SU-DHL-6 (cell line): ENCODE results near the gene COL24A1.
"Not testable (repeated sequence)": the region's sequence is repeated elsewhere in the genome, so short reads cannot be mapped to it uniquely, and the experiment has no call there.

ENCODE experiments used
- H2AFZ ChIP-seq: fragments of 200-600 bp; sonication (generic); 2 replicates; pipeline ENCODE4 v1.6.1; 2014; ENCODE audit warnings: low read depth, mild to moderate bottlenecking, moderate library complexity, mixed read lengths, antibody characterized with exemption, low read length; ENCODE audit not compliant: severe bottlenecking
- H3F3A ChIP-seq: fragments of 200-600 bp; shearing (Covaris generic); 2 replicates; pipeline ENCODE4 v1.6.0; 2016; ENCODE audit warnings: antibody characterized with exemption, mild to moderate bottlenecking; ENCODE audit not compliant: insufficient read depth
- H3K27ac ChIP-seq: fragments of 200-600 bp; sonication (generic); 2 replicates; pipeline ENCODE4 v1.5.1; 2016; ENCODE audit warnings: low read depth, mild to moderate bottlenecking, low read length, moderate library complexity, mixed read lengths
- H3K27me3 ChIP-seq: fragments of 200-600 bp; sonication (generic), shearing (Covaris generic); 2 replicates; pipeline ENCODE4 v1.6.0; 2014; ENCODE audit warnings: mild to moderate bottlenecking, low read length
- H3K36me3 ChIP-seq: fragments of 200-600 bp; sonication (generic); 2 replicates; pipeline ENCODE4 v1.6.1; 2014; ENCODE audit warnings: mild to moderate bottlenecking, low read length, mixed read lengths
- H3K4me2 ChIP-seq: fragments of 300-600, 200-600 bp; shearing (Covaris generic), sonication (generic); 2 replicates; pipeline ENCODE4 v1.6.0; 2014; ENCODE audit warnings: low read length, low read depth, mild to moderate bottlenecking; ENCODE audit not compliant: poor library complexity, severe bottlenecking
- H3K4me3 ChIP-seq: fragments of 200-600 bp; sonication (generic); 2 replicates; pipeline ENCODE4 v1.5.1; 2014; ENCODE audit warnings: antibody characterized with exemption, low read length, mild to moderate bottlenecking, mixed read lengths; ENCODE audit not compliant: insufficient read depth, poor library complexity, severe bottlenecking
- H3K79me2 ChIP-seq: fragments of 200-600 bp; sonication (generic); 2 replicates; pipeline ENCODE4 v1.6.1; 2014; ENCODE audit warnings: mild to moderate bottlenecking, low read length, moderate library complexity; ENCODE audit not compliant: insufficient read depth
- H3K9ac ChIP-seq: fragments of 200-600 bp; sonication (generic); 2 replicates; pipeline ENCODE4 v1.7.0; 2014; ENCODE audit warnings: mild to moderate bottlenecking, low read length
- H3K9me2 ChIP-seq: fragments of 200-600 bp; sonication (generic); replicated peaks from 2 replicates; pipeline ENCODE4 v1.6.1; 2014; ENCODE audit warnings: low read length; ENCODE audit not compliant: insufficient read depth
- H3K9me3 ChIP-seq: fragments of 200-600 bp; sonication (generic); 2 replicates; pipeline ENCODE4 v1.6.1; 2014; ENCODE audit warnings: low read length, mixed read lengths; ENCODE audit not compliant: insufficient read depth
- H4K20me1 ChIP-seq: fragments of 200-600 bp; sonication (generic); 2 replicates; pipeline ENCODE4 v1.6.1; 2014; ENCODE audit warnings: low read depth, mild to moderate bottlenecking, antibody characterized with exemption, low read length, moderate library complexity, mixed read lengths
- CTCF ChIP-seq: fragments of 200-600 bp; sonication (generic); IDR thresholded peaks from one replicate; pipeline ENCODE4 v1.5.1; 2017; ENCODE audit warnings: antibody characterized with exemption, mild to moderate bottlenecking, low read length, moderate library complexity; ENCODE audit not compliant: insufficient read depth, poor library complexity, severe bottlenecking
- EZH2phosphoT487 ChIP-seq: fragments of 200-600 bp; sonication (generic), shearing (Covaris generic); conservative IDR thresholded peaks from 2 replicates; pipeline ENCODE4 v1.6.1; 2018; ENCODE audit warnings: mild to moderate bottlenecking, antibody characterized with exemption, low read length, moderate library complexity, mixed read lengths

The COL24A1 gene

DNA sequence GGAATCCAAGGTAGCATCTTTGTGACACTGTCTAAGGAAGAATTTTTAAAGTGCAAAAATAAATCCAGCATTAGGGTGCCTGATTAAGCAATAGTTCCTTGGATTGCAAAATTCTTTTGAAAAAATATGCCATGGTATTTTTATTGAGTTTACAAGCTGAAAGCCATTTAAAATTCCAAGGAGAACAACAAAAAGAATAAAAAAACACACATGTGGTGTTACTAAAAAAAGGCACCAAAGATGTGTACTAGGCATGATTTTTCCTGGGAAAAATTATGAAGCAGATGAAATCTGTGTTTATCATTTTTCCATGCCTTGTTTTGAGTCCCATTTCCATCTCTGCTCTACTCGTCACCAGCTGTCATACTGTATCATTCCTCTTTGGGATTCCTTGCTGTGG, 291.4 kb downstream of the COL24A1 start:
- Histone ChIP-seq H3K36me3 (no peaks in the 10 kb centered on the region), H3K27ac (no peak overlapping the region), H3F3A (no peaks in the 10 kb centered on the region), H2AFZ (no peak overlapping the region), H3K4me2 (no peak overlapping the region), H3K27me3 (no peaks in the 10 kb centered on the region), H3K9me3 (no peaks in the 10 kb centered on the region), H4K20me1 (no peaks in the 10 kb centered on the region), H3K4me3 (no peak overlapping the region), H3K9ac (no peak overlapping the region), H3K9me2 (no peaks in the 10 kb centered on the region), H3K79me2 (no peaks in the 10 kb centered on the region)
- TF ChIP-seq EZH2phosphoT487: no peak
- TF ChIP-seq CTCF: no peak

DNA sequence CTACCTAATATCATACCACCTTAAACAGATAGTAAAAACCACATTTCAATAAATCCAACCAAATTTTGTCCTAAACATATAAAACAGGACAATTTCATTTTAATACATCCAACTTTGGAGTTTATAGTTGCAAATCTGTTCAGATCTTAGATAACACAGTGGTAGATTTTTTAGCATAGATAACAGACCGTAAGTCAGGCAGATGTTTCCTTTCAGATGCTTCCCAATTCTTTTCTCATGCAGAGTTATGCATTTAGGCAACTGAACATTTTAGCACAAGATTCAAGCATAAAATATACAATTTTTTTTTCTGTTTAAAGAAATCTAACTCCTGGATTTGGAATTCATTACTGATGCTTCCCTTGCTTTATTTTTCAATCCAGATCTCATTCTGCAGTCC, 291.8 kb downstream of the COL24A1 start:
- H3K9me2 ChIP-seq: no peaks in the 10 kb centered on the region
- H3K27ac ChIP-seq: no peak overlapping the region
- H3K9me3 ChIP-seq: no peaks in the 10 kb centered on the region
- H3K9ac ChIP-seq: no peak overlapping the region
- H3K79me2 ChIP-seq: no peaks in the 10 kb centered on the region
- no peak overlapping the region for H2AFZ ChIP-seq
- H3K4me3 ChIP-seq: no peak overlapping the region
- no peak overlapping the region for H3K4me2 ChIP-seq
- no peaks in the 10 kb centered on the region for H3K27me3 ChIP-seq
- TF ChIP-seq EZH2phosphoT487 (no peak), CTCF (no peak)
- no peaks in the 10 kb centered on the region for H3K36me3 ChIP-seq
- no peaks in the 10 kb centered on the region for H4K20me1 ChIP-seq
- no peaks in the 10 kb centered on the region for H3F3A ChIP-seq

DNA sequence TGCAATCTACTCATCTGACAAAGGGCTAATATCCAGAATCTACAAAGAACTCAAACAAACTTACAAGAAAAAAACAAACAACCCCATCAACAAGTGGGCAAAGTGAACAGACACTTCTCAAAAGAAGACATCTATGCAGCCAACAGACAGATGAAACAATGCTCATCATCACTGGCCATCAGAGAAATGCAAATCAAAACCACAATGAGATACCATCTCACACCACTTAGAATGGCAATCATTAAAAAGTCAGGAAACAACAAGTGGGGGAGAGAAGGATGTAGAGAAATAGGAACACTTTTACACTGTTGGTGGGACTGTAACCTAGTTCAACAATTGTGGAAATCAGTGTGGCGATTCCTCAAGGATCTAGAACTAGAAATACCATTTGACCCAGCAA, 292.9 kb downstream of the COL24A1 start:
- not testable (repeated sequence) for H3K27me3 ChIP-seq, H3K9me2 ChIP-seq, H3K4me3 ChIP-seq, H2AFZ ChIP-seq, H4K20me1 ChIP-seq, H3K27ac ChIP-seq, H3K4me2 ChIP-seq, H3K79me2 ChIP-seq, H3K9me3 ChIP-seq, H3K36me3 ChIP-seq, H3K9ac ChIP-seq, H3F3A ChIP-seq

DNA sequence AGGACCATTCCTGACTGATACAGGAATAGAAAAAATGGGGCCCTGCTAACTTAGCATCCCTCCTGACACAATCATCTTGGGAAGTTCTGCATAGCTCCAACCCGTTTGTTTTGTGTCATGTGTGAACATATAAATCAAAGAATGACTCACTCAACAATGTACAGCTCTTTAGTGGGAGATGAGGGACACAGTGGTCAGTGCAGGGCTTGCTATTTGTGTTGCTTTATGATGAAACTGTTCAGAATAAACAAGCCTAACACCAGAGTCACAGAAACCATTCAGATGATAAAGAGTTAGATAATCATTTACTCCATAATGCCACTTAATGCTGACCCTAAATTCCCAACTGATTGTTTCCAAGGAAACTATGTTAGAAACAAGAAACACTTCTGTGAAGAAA, 294.1 kb downstream of the COL24A1 start:
- Histone ChIP-seq H3K4me2 (no peak overlapping the region), H3K36me3 (no peaks in the 10 kb centered on the region), H3K9ac (no peak overlapping the region), H2AFZ (no peak overlapping the region), H3K27ac (no peak overlapping the region), H3K9me3 (no peaks in the 10 kb centered on the region), H4K20me1 (no peaks in the 10 kb centered on the region), H3K4me3 (no peak overlapping the region), H3K27me3 (no peaks in the 10 kb centered on the region), H3K9me2 (no peaks in the 10 kb centered on the region), H3K79me2 (no peaks in the 10 kb centered on the region), H3F3A (no peaks in the 10 kb centered on the region)
- TF ChIP-seq CTCF (no peak), EZH2phosphoT487 (no peak)
